A549 (cell line): ENCODE measurements around the gene CEBPZ.

ENCODE experiments used
- CBX8 ChIP-seq: fragments of 200-600 bp; sonication (generic); IDR thresholded peaks from 2 replicates; pipeline ENCODE4 v1.6.1; 2016
- CHD2 ChIP-seq: fragments of 150-350 bp; IDR thresholded peaks from 2 replicates; pipeline ENCODE4 v1.6.1; 2014; ENCODE audit warnings: low read length; ENCODE audit not compliant: partially characterized antibody
- CTCF ChIP-seq: fragments of >200 bp; sonication (Bioruptor Twin); formaldehyde crosslinking; IDR thresholded peaks from 3 replicates; pipeline ENCODE4 v1.5.1; 2016
- EP300 ChIP-seq, 2 experiments: fragments of >200 bp; sonication (Bioruptor Twin); formaldehyde crosslinking; IDR thresholded peaks; 2 replicates in 1 of 2; 3 replicates in 1 of 2; pipeline ENCODE4 v1.6.1; 2016 to 2017
- HDAC2 ChIP-seq: fragments of 200-600 bp; sonication (generic); IDR thresholded peaks from 2 replicates; pipeline ENCODE4 v1.6.1; 2016
- MAZ ChIP-seq: fragments of 150-350 bp; IDR thresholded peaks from 2 replicates; pipeline ENCODE4 v1.6.1; 2014; ENCODE audit warnings: antibody characterized with exemption, low read depth, low read length, borderline replicate concordance
- POLR2A ChIP-seq: IDR thresholded peaks from 2 replicates; pipeline ENCODE4 v1.6.1; 2012; ENCODE audit warnings: mild to moderate bottlenecking, low read length
- POLR2AphosphoS2 ChIP-seq: conservative IDR thresholded peaks from 2 replicates; pipeline ENCODE4 v1.6.1; 2012; ENCODE audit warnings: low read length, improper control_type of control experiment, inconsistent platforms
- REST ChIP-seq: fragments of 200-600 bp; sonication (generic); IDR thresholded peaks from 2 replicates; pipeline ENCODE4 v1.6.1; 2016; ENCODE audit warnings: antibody characterized with exemption, mild to moderate bottlenecking, moderate library complexity

GRCh38 chr2:37211212-37211611 is 20.2 kb downstream of the CEBPZ start:
- no peak for TF ChIP-seq POLR2A
- TF ChIP-seq CTCF: no peak
- no peak for TF ChIP-seq HDAC2
- no peak for TF ChIP-seq MAZ
- TF ChIP-seq POLR2AphosphoS2: no peak
- TF ChIP-seq CHD2: no peak
- no peak for TF ChIP-seq CBX8
- no peak for TF ChIP-seq REST
- no peak for TF ChIP-seq EP300 (IDR thresholded peaks at IDR 0.05)
